ENCODE measurements around the gene NRP2.

The NRP2 gene

DNA sequence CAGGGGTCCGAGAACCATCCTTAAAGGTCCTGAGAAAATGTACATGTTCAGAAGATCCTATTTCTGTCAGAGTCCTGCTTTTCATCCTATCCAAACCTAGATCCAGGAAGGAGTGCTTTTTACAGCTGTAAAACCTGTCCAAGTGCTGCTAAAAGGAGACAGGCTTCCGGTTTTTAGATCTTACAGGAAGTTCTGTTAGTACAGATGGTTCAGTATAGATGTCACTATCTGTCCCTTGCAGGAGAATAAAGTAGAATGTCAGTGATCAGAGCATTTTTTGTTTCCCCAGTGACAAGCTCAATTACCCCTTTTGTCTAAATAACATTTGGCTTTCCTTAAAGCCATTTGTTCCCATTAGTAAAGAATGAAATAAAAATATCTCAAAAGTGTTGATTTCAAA is 98.3 kb downstream of the NRP2 start:
- TF ChIP-seq, protein P1, sequence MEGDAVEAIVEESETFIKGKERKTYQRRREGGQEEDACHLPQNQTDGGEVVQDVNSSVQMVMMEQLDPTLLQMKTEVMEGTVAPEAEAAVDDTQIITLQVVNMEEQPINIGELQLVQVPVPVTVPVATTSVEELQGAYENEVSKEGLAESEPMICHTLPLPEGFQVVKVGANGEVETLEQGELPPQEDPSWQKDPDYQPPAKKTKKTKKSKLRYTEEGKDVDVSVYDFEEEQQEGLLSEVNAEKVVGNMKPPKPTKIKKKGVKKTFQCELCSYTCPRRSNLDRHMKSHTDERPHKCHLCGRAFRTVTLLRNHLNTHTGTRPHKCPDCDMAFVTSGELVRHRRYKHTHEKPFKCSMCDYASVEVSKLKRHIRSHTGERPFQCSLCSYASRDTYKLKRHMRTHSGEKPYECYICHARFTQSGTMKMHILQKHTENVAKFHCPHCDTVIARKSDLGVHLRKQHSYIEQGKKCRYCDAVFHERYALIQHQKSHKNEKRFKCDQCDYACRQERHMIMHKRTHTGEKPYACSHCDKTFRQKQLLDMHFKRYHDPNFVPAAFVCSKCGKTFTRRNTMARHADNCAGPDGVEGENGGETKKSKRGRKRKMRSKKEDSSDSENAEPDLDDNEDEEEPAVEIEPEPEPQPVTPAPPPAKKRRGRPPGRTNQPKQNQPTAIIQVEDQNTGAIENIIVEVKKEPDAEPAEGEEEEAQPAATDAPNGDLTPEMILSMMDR (IDR thresholded peaks at IDR 0.05; ENCODE audit: borderline replicate concordance, insufficient read depth, low read depth, low read length), result no peak

GRCh38 chr2:205781244-205781931 is 99.1 kb downstream of the NRP2 start:
- TF ChIP-seq, protein P1 (IDR thresholded peaks at IDR 0.05; ENCODE audit: borderline replicate concordance, insufficient read depth, low read depth, low read length), result no peak

More for the DNA sequence above, 98.3 kb downstream of the NRP2 start:
- H3K4me3 ChIP-seq (ENCODE audit: low read depth, low read length), result no peak overlapping the region

GRCh38 chr2:205782941-205783340 is 100.6 kb downstream of the NRP2 start:
- TF ChIP-seq, protein P1 (IDR thresholded peaks at IDR 0.05; ENCODE audit: borderline replicate concordance, insufficient read depth, low read depth, low read length), result no peak
- no peak overlapping the region for H3K4me3 ChIP-seq (ENCODE audit: low read depth, low read length)

More at GRCh38 chr2:205781244-205781931, 99.1 kb downstream of the NRP2 start:
- no peak overlapping the region for H3K4me3 ChIP-seq (ENCODE audit: low read depth, low read length)

- H3K4me3 ChIP-seq (ENCODE audit: low read depth, low read length), result no peak overlapping the region
- TF ChIP-seq, protein P1 (IDR thresholded peaks at IDR 0.05; ENCODE audit: borderline replicate concordance, insufficient read depth, low read depth, low read length), result no peak
Measured at GRCh38 chr2:205783872-205784499, 101.7 kb downstream of the NRP2 start.

GRCh38 chr2:205785507-205786260 is 103.4 kb downstream of the NRP2 start:
- TF ChIP-seq, protein P1 (IDR thresholded peaks at IDR 0.05; ENCODE audit: borderline replicate concordance, insufficient read depth, low read depth, low read length), result no peak
- no peak overlapping the region for H3K4me3 ChIP-seq (ENCODE audit: low read depth, low read length)

GRCh38 chr2:205786976-205787375 is 104.7 kb downstream of the NRP2 start:
- no peak overlapping the region for H3K4me3 ChIP-seq (ENCODE audit: low read depth, low read length)
- TF ChIP-seq, protein P1 (IDR thresholded peaks at IDR 0.05; ENCODE audit: borderline replicate concordance, insufficient read depth, low read depth, low read length), result no peak
